ENCODE results near the gene WDR64. TPM values are rescaled to one million over a fixed set of nuclear protein-coding genes. Genes with fewer than 3 reads are reported as not detected.

Gene WDR64
- total RNA-seq, 1 donor from 2014 or later: not detected

GRCh38 chr1:241836941-241837340 is 184.9 kb downstream of the WDR64 start:
- H3K36me3 ChIP-seq: no peaks in the 10 kb centered on the region
- no peak overlapping the region for H3K27ac ChIP-seq (replicated peaks)
- intact Hi-C loops (cut with micrococcal nuclease): no loop called here
- H3K9me3 ChIP-seq (replicated peaks): no peaks in the 10 kb centered on the region
- no peak overlapping the region for H3K4me3 ChIP-seq
- H3K4me1 ChIP-seq: no peaks in the 10 kb centered on the region
- no peak for DNase-seq
- H3K27me3 ChIP-seq (ENCODE audit: low read depth): peaks cover 9% of the 10 kb centered on the region
- no peak for TF ChIP-seq CTCF (IDR thresholded peaks at IDR 0.05; ENCODE audit: borderline replicate concordance)

GRCh38 chr1:241837416-241837815 is 185.3 kb downstream of the WDR64 start:
- no peaks in the 10 kb centered on the region for H3K9me3 ChIP-seq (replicated peaks)
- no peak overlapping the region for H3K27ac ChIP-seq (replicated peaks)
- intact Hi-C loops (cut with micrococcal nuclease): no loop called here
- H3K27me3 ChIP-seq (ENCODE audit: low read depth): peaks cover 9% of the 10 kb centered on the region
- no peak for TF ChIP-seq CTCF (IDR thresholded peaks at IDR 0.05; ENCODE audit: borderline replicate concordance)
- H3K4me3 ChIP-seq: no peak overlapping the region
- H3K4me1 ChIP-seq: no peaks in the 10 kb centered on the region
- DNase-seq: no peak
- no peaks in the 10 kb centered on the region for H3K36me3 ChIP-seq

- no peak for TF ChIP-seq CTCF (IDR thresholded peaks at IDR 0.05; ENCODE audit: borderline replicate concordance)
- H3K4me3 ChIP-seq: no peak overlapping the region
These were observed 185.8 kb downstream of the WDR64 start for GRCh38 chr1:241837901-241838300.

GRCh38 chr1:241838897-241839296 is 186.8 kb downstream of the WDR64 start:
- Histone ChIP-seq H3K9me3 (replicated peaks) (no peaks in the 10 kb centered on the region), H3K36me3 (no peaks in the 10 kb centered on the region), H3K4me1 (no peaks in the 10 kb centered on the region), H3K27me3 (ENCODE audit: low read depth) (peaks cover 5% of the 10 kb centered on the region), H3K27ac (replicated peaks) (no peak overlapping the region), H3K4me3 (no peak overlapping the region)
- intact Hi-C loops (cut with micrococcal nuclease): no loop called here
- no peak for DNase-seq
- TF ChIP-seq CTCF (IDR thresholded peaks at IDR 0.05; ENCODE audit: borderline replicate concordance): no peak

More at GRCh38 chr1:241837901-241838300, 185.8 kb downstream of the WDR64 start:
- Histone ChIP-seq H3K27ac (replicated peaks) (no peak overlapping the region), H3K4me1 (no peaks in the 10 kb centered on the region), H3K27me3 (ENCODE audit: low read depth) (peaks cover 9% of the 10 kb centered on the region), H3K9me3 (replicated peaks) (no peaks in the 10 kb centered on the region), H3K36me3 (no peaks in the 10 kb centered on the region)
- intact Hi-C loops (cut with micrococcal nuclease): no loop called here
- DNase-seq: no peak

- Histone ChIP-seq H3K27me3 (ENCODE audit: low read depth) (no peaks in the 10 kb centered on the region), H3K36me3 (no peaks in the 10 kb centered on the region), H3K27ac (replicated peaks) (no peak overlapping the region), H3K4me1 (no peaks in the 10 kb centered on the region), H3K9me3 (replicated peaks) (no peaks in the 10 kb centered on the region), H3K4me3 (no peak overlapping the region)
- intact Hi-C loops (cut with micrococcal nuclease): no loop called here
- DNase-seq: no peak
- no peak for TF ChIP-seq CTCF (IDR thresholded peaks at IDR 0.05; ENCODE audit: borderline replicate concordance)
These were observed 187.4 kb downstream of the WDR64 start for GRCh38 chr1:241839369-241839979.
